Peyer's patch (tissue), 4 donors: ENCODE measurements around the gene S100A4. TPM values are rescaled to one million over a fixed set of nuclear protein-coding genes. Genes with fewer than 3 reads are reported as not detected.

Experiments
- DNase-seq, 3 donors: peaks; one replicate each; pipeline ENCODE4 v3.0.0-alpha.2; 2017 to 2019
- H3K27ac ChIP-seq, 4 donors: fragments of 200-600 bp; sonication (generic); one replicate each; pipeline ENCODE4 v1.5.1; 2016 to 2019
- H3K27me3 ChIP-seq, 2 donors: fragments of 200-600 bp; sonication (generic); one replicate each; pipeline ENCODE4 v1.5.1; 2019
- H3K36me3 ChIP-seq, 3 donors: fragments of 200-600 bp; sonication (generic); one replicate each; pipeline ENCODE4 v1.5.1; 2016 to 2019
- H3K4me1 ChIP-seq, 4 donors: fragments of 200-600 bp; sonication (generic); one replicate each; pipeline ENCODE4 v1.5.1; 2016 to 2019
- H3K4me3 ChIP-seq, 4 donors: fragments of 200-600 bp; sonication (generic); 1 replicate in 3 of 4; 2 replicates in 1 of 4; pipeline ENCODE4 v1.5.1; 2016 to 2019; ENCODE audit warnings: mild to moderate bottlenecking in 1 of 4
- H3K9me3 ChIP-seq, 4 donors: fragments of 200-600 bp; sonication (generic); one replicate each; pipeline ENCODE4 v1.5.1; 2016 to 2019; ENCODE audit warnings: mild to moderate bottlenecking in 1 of 4
- POLR2A ChIP-seq, 2 donors: fragments of 450-650 bp; IDR thresholded peaks; one replicate each; pipeline ENCODE4 v1.5.1; 2017; ENCODE audit warnings: antibody characterized with exemption in 2 of 2, mild to moderate bottlenecking in 2 of 2, moderate library complexity in 2 of 2
- total RNA-seq, 4 donors: library from RNA; depleted of rRNA; stranded (reverse); fragments of >200 nt; gene quantifications; one replicate each; pipeline ENCODE4 v1.1.0, GENCODE V29; 2016
- TF ChIP-seq, protein P1 (sequence below), 6 experiments: fragments of 450-650 bp in 4 of 6; fragments of 200-600 bp in 2 of 6; sonication (generic) in 1 of 6; IDR thresholded peaks; one replicate each; pipeline ENCODE4 v1.5.1; 2017 to 2019; ENCODE audit warnings: antibody characterized with exemption in 6 of 6, mild to moderate bottlenecking in 3 of 6, moderate library complexity in 1 of 6

The S100A4 gene
- total RNA-seq, 4 donors from 2014 or later, result 38.2 to 435 (median 53.6) TPM

DNA sequence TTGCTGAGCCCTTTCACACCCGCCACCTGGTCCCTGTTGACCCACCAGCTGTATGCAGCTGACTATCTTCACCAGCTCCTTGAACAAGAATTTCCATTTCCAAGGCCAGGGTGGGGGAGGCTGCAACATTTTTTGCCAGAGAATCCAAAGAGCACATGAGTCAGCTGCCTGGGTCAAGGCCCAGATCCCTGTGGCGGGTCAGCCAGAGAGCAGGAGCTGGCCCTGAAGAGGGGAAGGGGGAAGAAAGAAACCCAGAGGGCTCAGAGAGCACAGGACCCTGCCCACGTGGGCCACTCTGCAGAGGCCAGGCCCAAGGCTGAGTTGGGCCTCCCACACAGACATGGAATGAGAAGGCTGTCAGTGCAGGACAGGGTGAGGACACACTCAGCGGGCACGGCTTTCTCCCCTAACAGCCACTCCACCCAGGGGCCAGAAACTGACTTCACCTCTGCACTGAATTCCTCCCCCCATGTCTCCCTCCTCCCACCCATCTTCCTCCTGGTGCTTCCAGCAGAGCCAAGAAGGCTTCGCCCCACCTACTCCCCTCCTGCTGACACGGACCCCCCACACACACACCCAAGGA is 38.7 kb downstream of the S100A4 start:
- H3K4me1 ChIP-seq, result peaks cover 0 to 10% (median 0%) of the 10 kb centered on the region in 4 donors
- no peaks in the 10 kb centered on the region for H3K9me3 ChIP-seq
- no peak overlapping the region for H3K4me3 ChIP-seq
- no peaks in the 10 kb centered on the region for H3K36me3 ChIP-seq
- TF ChIP-seq, protein P1, sequence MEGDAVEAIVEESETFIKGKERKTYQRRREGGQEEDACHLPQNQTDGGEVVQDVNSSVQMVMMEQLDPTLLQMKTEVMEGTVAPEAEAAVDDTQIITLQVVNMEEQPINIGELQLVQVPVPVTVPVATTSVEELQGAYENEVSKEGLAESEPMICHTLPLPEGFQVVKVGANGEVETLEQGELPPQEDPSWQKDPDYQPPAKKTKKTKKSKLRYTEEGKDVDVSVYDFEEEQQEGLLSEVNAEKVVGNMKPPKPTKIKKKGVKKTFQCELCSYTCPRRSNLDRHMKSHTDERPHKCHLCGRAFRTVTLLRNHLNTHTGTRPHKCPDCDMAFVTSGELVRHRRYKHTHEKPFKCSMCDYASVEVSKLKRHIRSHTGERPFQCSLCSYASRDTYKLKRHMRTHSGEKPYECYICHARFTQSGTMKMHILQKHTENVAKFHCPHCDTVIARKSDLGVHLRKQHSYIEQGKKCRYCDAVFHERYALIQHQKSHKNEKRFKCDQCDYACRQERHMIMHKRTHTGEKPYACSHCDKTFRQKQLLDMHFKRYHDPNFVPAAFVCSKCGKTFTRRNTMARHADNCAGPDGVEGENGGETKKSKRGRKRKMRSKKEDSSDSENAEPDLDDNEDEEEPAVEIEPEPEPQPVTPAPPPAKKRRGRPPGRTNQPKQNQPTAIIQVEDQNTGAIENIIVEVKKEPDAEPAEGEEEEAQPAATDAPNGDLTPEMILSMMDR (IDR thresholded peaks at IDR 0.05), result no peak
- H3K27ac ChIP-seq, result peak overlapping the region; percentile 40 to 72 (median 50)
- H3K27me3 ChIP-seq, result no peaks in the 10 kb centered on the region
- DNase-seq, result peak; percentile 40 to 84 (median 64)

DNA sequence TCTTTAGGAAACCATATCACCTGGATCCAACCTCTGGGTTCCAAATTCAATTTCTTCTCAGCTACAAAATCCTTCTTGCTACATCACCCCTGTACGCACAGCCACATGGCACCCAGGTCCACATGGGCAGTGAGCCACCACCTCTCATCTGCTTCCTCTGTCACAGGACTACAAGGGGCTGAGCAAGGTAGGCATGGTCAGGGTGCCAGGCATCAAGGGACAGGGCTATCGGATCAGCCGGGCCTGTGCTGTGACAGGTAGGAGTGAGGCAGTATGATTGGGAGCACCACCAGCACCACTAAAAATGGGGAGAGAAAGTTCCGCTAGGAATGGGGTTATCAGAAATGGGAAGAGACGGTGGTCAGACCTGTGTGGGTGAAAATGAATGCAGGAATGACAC is 39.2 kb downstream of the S100A4 start:
- DNase-seq, result no peak
- Histone ChIP-seq H3K27me3 (no peaks in the 10 kb centered on the region), H3K4me1 (peaks cover 0 to 10% (median 0%) of the 10 kb centered on the region in 4 donors), H3K27ac (peak overlapping the region in 3 of 4 donors; percentile 49 to 72 (median 51)), H3K36me3 (no peaks in the 10 kb centered on the region), H3K4me3 (no peak overlapping the region), H3K9me3 (no peaks in the 10 kb centered on the region)
- TF ChIP-seq, protein P1 (IDR thresholded peaks at IDR 0.05), result no peak
- TF ChIP-seq POLR2A (IDR thresholded peaks at IDR 0.05), result no peak

GRCh38 chr1:153505576-153505975 is 40.0 kb downstream of the S100A4 start:
- H3K4me3 ChIP-seq, result no peak overlapping the region
- H3K36me3 ChIP-seq, result no peaks in the 10 kb centered on the region
- no peaks in the 10 kb centered on the region for H3K9me3 ChIP-seq
- peaks cover 0 to 10% (median 0%) of the 10 kb centered on the region in 4 donors for H3K4me1 ChIP-seq
- no peak for DNase-seq
- H3K27ac ChIP-seq, result peak overlapping the region in 1 of 4 donors; percentile 72
- no peaks in the 10 kb centered on the region for H3K27me3 ChIP-seq
- TF ChIP-seq POLR2A (IDR thresholded peaks at IDR 0.05), result no peak
- TF ChIP-seq, protein P1 (IDR thresholded peaks at IDR 0.05), result no peak

DNA sequence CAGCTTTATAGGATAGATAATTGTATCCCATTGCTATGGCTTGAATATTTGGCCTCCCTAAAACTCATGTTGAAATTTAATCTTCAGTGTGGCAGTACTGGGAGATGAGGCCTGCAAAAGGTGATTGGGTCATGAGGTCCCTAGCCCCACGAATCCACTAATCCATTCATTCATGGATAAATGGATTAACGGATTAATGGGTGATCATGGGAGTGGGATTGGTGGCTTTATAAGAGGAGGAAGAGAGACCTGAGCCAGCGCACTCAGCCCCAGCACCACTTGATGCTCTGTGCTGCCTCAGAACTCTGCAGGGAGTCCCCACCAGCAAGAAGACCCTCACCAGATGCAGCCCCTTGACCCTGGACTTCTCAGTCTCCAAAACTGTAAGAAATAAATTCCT is 41.8 kb downstream of the S100A4 start:
- no peak for DNase-seq
- H3K27ac ChIP-seq, result no peak overlapping the region
- no peaks in the 10 kb centered on the region for H3K9me3 ChIP-seq
- peaks cover 0 to 10% (median 0%) of the 10 kb centered on the region in 4 donors for H3K4me1 ChIP-seq
- TF ChIP-seq POLR2A (IDR thresholded peaks at IDR 0.05), result no peak
- TF ChIP-seq, protein P1 (IDR thresholded peaks at IDR 0.05), result no peak
- H3K36me3 ChIP-seq, result no peaks in the 10 kb centered on the region
- no peaks in the 10 kb centered on the region for H3K27me3 ChIP-seq
- no peak overlapping the region for H3K4me3 ChIP-seq

GRCh38 chr1:153498746-153499145 is 46.9 kb downstream of the S100A4 start:
- no peak overlapping the region for H3K27ac ChIP-seq
- no peak overlapping the region for H3K4me3 ChIP-seq
- H3K36me3 ChIP-seq, result no peaks in the 10 kb centered on the region
- no peaks in the 10 kb centered on the region for H3K9me3 ChIP-seq
- H3K27me3 ChIP-seq, result no peaks in the 10 kb centered on the region
- H3K4me1 ChIP-seq, result no peaks in the 10 kb centered on the region
- TF ChIP-seq, protein P1 (IDR thresholded peaks at IDR 0.05), result no peak
- TF ChIP-seq POLR2A (IDR thresholded peaks at IDR 0.05), result no peak
- DNase-seq, result no peak
